ENCODE measurements around the gene TRMT44.
A peak's percentile ranks its signal among the peaks of the same experiment; 100 is the strongest.
"Not testable (repeated sequence)": the region's sequence is repeated elsewhere in the genome, so short reads cannot be mapped to it uniquely, and the experiment has no call there.

TRMT44 gene, protein sequence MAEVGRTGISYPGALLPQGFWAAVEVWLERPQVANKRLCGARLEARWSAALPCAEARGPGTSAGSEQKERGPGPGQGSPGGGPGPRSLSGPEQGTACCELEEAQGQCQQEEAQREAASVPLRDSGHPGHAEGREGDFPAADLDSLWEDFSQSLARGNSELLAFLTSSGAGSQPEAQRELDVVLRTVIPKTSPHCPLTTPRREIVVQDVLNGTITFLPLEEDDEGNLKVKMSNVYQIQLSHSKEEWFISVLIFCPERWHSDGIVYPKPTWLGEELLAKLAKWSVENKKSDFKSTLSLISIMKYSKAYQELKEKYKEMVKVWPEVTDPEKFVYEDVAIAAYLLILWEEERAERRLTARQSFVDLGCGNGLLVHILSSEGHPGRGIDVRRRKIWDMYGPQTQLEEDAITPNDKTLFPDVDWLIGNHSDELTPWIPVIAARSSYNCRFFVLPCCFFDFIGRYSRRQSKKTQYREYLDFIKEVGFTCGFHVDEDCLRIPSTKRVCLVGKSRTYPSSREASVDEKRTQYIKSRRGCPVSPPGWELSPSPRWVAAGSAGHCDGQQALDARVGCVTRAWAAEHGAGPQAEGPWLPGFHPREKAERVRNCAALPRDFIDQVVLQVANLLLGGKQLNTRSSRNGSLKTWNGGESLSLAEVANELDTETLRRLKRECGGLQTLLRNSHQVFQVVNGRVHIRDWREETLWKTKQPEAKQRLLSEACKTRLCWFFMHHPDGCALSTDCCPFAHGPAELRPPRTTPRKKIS

DNA sequence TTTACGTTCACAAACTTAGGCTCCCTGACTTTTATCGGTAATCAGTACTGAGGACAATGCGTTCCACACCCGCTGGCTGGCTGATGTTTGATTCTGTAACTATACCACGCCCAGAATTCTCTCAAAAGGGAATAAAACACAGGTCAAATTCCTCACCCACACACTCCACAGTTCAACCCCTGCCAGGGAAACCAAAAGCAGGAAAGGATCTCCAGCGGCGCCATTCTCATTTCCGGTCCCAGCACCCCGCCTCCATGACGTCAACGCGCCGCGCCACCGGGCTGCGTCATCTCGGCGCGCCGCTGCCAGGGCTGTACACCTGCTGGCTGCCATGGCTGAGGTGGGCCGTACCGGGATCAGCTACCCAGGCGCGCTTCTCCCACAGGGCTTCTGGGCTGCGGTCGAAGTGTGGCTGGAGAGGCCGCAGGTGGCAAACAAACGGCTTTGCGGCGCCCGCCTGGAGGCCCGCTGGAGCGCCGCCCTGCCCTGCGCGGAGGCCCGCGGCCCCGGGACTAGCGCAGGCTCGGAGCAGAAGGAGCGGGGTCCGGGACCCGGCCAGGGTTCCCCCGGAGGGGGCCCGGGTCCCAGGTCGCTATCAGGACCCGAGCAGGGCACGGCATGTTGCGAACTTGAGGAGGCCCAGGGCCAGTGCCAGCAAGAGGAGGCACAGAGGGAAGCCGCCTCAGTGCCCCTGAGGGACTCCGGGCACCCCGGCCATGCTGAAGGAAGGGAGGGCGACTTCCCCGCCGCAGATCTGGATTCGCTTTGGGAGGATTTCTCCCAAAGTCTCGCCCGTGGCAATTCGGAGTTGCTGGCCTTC, at the start of gene TRMT44, which contains the start of gene ACOX3:
Gene TRMT44 (plus strand): TSS at position 286 of the 820 bp plus-strand sequence. CDS start 46 bp downstream, at position 332.
Gene ACOX3 (minus strand): TSS at position 232 of the 820 bp plus-strand sequence. CDS start 24,202 bp downstream, outside the sequence.
- DNase-seq = peak; percentile 93

DNA sequence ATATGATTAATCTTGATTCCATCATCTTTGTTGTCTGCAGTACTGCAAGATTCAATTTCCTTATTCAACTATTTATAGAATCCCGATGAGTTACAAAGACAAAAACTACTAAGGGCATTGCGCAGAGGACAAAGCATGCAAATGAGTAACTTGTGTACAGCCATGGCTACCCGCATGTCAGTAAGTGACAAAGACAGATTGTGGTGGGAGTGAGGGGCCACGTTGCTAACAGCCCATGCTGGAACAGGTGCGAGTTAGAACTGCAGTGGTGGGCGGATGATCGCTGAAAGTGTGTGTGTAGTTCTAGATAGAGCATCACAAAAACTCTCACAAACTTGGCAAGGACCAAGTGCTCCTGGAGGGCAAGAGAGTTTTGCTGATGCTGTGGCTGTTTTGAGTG, 49.5 kb upstream of the TRMT44 start:
- no peak for DNase-seq

DNA sequence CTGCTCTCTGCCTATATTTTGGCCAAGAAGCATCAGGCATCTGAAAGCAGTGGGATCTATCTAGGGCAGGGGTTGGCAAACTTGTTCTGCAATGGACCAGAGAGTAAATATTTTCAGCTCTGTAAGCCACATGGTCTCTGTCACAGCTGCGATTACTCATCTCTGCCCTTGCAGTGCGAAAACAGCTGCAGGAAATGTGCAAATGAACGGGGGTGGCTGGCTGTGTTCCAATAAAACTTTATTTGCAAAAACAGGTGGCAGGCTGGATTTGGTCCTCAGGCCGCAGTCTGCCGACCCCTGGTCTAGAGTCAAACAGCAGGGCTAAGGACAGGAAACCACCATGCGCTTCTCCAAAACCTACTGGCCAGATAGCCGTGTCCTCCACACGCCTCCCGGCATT, 48.6 kb upstream of the TRMT44 start:
- no peak for DNase-seq

DNA sequence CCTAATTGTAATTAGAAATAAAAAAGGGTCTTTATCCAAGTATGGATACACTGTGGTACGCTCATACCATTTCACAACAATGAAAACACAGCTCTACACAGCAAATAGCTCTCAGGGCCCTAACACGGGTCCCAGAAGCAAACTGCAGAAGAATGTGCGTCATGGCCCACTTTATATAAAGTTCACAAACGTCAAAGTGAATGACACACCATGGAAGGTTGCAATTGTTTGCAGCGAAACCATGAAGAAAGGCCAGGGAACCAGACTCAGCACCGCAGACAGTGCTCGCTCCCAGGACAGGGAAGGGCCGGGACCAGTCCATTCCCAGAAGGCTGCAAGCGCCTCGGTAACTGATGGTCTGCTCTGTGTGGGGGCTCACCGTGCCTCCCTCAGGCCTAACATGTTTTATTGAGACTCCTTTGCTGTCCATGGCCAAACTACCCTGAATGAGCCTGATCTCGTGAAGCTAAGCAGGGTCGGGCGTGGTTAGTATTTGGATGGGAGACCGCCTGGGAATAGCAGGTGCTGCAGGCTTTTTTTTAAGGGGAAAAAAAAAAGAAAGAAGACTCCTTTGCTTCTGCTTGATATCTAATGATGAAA, 47.9 kb upstream of the TRMT44 start:
- DNase-seq = no peak

DNA sequence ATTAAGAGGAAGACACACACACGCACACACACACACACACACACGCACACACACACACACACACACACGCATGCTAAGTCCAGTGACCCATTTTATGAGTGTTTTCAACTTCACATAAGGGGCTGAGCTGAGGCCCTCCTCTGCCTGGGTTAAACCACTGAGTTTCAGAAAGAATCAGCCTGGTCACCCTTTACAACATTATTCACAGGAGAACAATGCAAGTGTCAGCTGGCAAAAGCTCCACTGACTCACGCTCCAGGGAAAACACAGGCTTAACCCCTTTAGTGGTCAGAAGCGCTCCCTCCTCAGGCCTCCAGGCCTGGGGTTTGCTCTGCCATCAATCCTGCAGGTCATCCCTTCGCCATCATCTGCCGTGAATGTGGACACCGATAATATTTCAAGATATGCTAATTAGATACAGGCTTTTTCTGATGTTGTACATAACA, 47.0 kb upstream of the TRMT44 start:
- DNase-seq = no peak

DNA sequence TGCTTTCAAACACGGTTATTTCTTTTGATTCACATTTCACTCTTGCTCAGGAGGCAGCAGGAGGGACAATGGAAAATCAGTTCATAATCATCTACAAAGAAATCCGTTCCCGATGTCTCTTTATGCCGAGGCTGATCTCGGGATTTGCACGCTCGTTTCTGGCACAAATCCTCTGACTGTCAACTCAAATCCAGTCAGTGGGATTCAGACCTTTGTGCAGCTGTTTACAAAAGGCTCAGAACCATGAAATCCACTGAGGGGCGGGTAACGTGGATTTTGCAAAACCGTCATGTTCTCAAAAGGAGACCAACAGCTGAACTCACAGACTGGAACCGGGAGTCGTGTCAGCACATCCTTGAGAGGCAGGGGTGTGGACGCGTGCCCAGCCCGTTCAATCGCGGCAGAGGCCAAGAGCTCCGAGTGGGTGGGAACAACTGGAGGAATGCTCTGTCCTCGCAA, 46.5 kb upstream of the TRMT44 start:
- no peak for DNase-seq

DNA sequence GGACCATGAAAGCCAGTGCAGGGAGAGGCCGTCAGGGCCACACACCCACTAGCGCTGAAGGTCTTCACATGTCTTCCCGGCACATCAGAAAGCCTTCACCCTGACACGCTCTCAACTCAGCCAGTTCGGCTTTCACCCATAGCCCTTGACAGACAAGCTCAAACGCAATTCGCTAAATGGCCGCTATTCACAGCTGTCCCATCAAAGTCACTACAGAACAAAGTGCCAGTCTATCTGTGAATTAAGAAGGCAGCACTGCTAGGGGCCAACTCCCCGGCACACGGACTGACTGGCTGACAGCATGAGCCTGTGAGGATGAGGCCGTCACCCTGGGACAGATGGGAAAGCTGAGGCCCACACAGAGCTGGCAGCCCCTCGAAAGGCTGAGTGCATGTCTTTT, 45.8 kb upstream of the TRMT44 start:
- DNase-seq = no peak

DNA sequence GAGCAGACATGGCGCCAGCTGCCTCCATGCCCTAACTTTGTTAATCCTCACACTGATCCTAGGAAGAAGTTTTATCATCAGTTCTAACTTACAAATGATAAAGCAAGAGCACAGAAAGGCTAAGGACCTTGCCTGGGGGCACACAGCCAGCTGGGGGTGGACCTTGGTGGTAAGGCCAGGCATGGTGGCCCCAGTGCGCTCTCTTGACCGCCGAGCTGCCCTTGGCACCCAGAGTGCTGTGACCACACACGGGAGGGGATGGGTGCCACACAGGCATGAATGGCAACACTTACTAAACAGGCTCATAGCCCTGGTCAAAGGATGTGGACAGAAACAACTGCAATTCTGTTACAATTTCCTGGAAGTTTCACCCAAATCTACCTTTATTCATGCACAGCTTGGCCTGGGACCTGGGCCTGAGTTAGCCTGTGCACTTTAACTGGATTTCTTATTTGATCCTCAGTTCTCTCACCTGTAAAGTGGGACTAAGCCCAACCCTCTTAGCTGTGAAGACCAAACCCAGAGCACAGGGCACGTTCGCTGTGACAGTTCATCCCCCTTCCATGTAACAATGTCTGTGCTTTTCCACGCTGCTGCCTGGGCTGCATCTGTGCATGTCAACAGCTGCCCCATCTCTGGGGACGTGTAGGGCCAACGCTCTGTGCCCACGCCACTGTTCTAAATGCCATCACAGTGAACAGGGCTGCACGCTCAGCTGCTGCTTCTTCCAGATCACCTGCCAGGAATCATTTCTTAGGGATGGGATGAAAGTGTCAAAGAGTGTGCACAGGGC, 44.9 kb upstream of the TRMT44 start:
- DNase-seq = no peak

DNA sequence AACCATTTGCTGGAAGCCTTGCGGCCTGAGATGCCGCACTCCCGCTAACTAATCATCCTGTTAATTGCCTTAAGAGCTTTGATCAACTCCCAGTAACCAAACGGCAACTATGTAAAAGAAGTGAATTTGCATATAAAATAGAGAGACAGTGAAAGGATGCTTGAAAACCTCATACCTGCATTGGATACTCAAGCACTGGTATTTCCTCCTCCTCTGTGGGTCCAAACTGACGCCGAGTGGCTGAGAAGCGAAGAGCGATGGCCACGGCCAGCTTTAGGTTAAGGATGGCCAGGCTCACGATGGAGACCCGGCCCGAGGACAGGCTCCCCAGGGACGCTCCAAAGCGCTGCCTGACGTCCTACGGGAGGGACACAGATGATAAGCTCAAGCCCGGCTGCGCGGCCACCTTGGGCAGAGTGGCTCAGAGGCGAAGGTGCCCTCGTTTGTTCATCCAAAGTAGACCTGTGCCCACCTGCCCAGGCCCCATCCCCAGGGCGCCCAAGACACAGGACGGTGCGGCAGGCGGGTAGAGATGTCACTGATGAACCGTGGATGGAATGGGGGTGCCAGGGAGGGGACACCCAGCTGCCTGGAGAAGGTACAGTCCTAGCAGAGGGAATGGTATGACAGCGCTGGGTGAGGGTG, 43.7 kb upstream of the TRMT44 start:
- no peak for DNase-seq

DNA sequence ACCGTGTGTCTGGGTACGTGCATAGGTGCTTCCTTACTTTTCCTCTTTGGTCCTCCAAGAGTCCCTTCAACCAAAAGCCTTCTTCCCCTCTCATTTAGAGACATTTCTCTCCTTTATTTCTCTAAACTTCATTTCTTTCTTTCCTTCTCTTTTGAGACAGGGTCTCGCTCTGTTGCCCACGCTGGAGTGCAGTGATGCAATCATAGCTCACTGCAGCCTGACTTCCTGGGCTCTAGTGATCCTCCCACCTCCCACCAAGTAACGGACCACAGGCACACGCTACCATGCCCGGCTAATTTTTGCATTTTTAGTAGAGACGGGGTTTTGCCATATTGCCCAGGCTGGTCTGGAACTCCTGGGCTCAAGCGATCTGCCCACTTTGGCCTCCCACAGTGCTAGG, 42.2 kb upstream of the TRMT44 start:
- no peak for DNase-seq

DNA sequence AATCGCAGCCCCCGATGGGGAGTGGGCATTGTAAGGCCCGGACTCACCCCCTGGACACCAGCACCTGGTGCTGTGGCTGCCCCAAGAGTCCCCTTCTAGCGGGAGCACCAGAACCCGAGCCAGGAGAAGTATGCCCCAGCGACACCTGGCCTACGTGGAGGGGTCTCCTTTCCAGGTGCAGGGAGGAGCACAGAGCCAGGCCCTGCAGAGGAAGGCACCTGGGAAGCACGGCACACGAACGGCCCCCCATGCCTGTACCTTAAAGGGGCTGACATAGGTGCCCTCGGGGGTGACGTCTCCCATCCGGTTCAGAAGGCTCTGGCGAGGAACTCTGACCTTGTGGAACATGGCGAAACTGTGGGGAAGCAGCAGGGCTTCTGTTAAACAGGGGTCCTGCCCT, 41.3 kb upstream of the TRMT44 start:
- no peak for DNase-seq

DNA sequence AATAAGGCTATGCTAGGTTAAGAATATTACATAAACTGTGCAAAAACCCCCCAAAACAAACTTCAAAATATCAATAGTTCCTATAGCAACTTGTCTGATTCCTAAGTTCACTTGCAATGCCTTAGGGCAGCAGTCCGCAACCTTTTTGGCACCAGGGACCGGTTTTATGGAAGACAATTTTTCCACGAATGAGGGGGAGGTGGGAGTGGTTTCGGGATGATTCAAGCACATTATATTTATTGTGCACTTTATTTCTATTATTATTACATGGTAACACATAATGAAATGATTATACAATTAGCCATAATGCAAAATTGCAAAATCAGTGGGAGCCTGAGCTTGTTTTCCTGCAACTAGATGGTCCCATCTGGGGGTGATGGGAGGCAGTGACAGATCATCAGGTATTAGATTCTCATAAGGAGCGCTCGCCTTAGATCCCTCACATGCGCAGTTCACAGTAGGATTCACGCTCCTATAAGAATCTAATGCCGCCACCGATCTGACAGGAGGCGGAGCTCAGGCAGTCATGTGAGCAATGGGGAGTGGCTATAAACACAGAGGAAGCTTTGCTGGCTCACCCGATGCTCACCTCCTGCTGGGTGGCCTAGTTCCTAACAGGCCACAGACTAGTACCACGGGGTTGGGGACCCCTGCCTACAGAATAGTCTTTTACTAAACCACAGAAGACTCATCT, 39.8 kb upstream of the TRMT44 start:
- no peak for DNase-seq

DNA sequence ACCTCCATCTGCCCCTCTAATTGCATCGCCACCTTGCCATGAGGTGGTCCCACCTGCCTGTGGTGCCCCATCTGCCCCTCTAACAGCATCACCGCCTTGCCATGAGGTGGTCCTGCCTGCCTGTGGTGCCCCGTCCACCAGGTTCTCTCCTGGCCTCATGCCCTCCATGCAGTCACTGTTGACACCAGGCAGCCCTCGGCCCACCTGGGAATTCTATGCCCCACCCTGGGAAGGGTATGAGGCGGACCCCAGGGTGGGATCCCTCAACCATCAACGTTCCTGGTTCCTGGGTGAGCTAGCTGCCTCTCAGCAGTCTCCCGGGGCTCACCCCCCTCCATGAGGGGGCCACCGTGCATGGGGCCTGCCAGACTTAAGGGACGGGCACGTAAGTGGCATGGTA, 38.9 kb upstream of the TRMT44 start:
- no peak for DNase-seq

DNA sequence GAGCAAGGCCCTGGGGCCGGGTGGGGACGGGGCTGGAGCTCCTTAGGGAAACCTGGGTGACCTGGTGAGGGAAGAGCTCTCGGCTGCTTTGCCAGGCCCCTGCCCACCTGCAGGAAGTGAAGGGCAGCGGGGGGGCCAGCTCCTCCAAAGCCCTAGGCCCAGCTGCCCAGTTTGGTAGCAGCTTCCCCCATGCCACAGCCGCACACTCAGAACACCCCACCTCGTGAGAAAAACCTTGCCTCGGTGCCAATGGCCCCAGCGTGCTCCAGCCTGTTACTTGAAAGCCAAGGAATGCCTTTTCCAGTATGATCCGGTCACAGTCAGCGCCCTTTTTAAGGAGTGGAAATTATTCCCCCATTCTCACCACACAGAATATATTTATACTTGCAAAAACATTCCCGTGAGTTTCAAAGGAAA, 38.4 kb upstream of the TRMT44 start:
- DNase-seq = no peak

DNA sequence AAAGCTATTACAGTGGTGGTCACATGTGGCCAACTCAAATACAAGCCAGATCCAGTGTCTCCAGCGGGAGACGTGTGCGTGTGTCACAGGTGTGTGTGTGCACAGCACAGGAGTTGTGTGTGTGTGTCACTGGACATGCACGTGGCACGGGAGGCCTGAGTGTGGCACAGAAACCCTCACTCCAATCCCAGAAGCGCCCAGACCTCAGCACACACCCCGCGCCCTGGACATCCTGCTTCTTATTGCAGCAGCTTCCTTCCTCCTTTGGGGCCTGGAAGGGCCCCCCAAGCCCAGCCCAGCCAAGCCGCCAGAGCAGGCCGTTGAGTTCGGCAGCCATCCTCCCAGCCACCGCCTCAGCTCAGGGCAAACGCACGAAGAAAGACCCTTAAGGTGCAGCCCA, 37.9 kb upstream of the TRMT44 start:
- DNase-seq = no peak

DNA sequence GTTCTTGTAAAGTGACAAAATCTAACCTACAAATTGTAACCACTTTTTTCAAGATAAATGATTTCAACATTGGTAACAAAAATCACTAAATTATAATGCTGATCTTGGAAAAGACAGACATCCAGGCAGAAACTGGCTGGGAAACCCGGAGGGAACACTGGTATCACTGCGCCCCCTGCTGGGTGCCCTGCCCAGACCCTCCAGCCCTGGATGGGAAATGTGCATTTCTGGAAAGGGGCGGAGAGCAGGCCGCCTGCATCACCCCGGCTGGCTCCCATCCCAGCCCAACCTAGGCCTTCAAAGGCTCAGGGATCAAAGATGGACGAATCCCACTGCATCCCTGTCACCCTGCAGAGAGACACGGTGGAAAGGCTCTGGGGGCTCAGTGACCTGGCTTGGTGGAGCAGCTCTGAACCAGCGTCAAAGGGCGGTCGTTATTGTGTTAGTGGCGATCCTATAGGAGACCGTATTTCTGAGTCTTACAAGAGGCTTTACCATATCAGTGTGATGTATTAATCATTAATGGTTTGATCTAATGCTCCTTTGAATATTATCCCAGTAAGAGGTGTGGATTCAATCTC, 37.3 kb upstream of the TRMT44 start:
- peak; percentile 30 for DNase-seq

DNA sequence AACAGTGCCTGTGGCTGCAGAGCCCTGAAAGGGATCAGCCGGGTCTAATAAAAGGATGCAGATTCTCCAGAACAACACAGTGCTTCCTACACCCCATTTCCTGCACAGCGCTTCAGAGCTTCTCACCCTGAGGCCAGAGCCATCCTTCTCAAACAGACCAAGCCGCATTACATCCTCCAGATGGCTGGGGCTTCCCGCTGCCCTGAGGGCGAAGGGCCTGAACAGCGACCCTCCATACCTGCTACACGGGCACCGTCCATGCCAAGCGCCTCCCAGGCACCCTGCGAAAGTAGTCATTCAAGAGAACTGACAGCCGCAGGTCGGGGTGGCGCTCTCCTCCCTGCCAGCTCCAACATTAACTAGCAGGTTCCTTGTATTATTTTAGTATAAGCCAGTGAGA, 36.6 kb upstream of the TRMT44 start:
- no peak for DNase-seq

DNA sequence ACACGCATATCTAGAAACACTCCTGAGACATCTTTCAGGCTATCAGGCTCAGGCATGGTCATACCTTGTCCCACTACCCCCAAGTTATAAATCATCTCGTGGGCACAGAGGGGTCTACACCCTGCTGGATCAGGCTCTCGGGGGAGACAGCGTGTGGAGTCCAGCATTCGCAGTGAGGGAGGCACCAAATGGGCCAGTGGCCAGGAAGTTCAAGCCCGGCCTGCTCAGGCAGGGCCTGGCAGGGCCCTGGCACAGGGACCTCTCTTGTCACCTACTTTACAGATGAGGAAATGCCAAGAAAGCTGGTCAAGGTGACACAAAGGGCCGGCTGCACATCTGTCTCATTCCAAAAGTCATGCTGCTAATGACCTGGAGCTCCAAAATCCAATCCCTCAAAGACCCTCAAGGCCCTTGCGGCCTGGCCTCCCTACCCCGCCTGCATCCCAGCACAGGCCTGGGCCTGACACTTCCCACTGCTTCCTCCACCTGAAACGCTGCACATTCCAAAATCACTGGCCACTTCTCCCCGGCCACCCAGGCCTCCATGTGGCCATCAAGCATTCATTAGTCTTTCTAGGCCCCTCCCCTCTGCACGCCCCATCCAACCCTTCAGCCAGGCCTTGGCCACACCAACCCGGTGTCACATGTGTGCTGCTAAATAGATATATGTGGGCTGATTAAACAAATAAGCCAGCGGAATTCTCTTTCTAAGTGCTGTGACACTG, 35.6 kb upstream of the TRMT44 start:
- DNase-seq = no peak

DNA sequence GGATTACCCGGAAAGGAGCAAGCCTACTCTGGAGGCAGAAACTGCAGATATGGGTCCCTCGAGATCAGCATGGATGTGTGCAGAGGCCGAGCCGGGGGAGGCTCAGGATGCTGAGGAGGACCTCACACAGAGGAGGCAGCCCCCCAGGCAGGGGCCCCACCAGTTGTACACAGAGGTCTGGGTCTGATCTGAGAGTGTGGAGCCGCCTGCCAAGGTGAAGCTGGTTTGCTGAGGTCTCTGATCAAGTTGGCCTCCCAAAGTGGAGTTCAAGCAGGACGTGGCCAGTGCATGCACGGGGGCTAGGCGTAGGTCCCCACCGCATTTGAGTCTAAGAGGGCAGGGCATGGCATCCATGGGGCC, 35.1 kb upstream of the TRMT44 start:
- DNase-seq = no peak

DNA sequence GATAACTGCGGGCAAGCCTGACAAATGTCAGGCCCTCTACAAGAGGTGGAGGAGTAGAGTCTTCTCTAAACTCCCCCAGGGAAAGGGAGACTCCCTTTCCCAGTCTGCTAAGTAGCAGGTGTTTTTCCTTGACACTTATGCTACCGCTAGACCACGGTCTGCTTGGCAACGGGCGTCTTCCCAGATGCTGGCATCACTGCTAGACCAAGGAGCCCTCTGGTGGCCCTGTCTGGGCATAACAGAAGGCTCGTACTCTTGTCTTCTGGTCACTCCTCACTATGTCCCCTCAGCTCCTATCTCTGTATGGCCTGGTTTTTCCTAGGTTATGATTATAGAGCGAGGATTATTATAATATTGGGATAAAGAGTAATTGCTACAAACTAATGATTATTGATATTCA, 33.7 kb upstream of the TRMT44 start:
- not testable (repeated sequence) for DNase-seq

Data from activated gamma-delta T cell treated with Interleukin-2 at 50 U/mL for 16 hours (primary cell).